ENCODE data around the gene SCUBE2. TPM values are rescaled to one million over a fixed set of nuclear protein-coding genes. Genes with fewer than 3 reads are reported as not detected.
"Not testable (repeated sequence)": the region's sequence is repeated elsewhere in the genome, so short reads cannot be mapped to it uniquely, and the experiment has no call there.

SCUBE2 gene
- polyA plus RNA-seq, 1 of the 3 experiments (the other 2 are of a cell fraction): 0.76 TPM

DNA sequence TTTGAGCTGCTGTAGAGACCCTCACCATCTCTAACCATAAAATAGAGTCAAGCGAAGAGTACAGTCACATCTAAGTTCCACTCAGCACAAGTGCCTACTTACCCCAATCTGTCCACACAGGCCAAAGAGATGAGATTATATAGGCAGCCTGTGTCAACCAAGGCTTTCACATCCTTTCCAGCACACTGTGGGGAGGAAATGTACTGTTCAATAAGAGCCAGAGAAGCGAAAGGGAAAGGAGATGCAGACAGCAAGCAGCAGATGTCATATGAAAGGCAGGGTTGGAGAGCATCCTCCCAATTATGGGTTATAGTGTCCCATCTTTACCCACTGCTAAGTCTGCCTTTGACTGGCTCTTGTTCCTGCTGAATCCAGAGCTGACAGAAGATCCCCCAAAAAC lies 104.0 kb downstream of the SCUBE2 start:
- TF ChIP-seq RFX5 (IDR thresholded peaks at IDR 0.05; ENCODE audit: low read length) (no peak), YY1 (IDR thresholded peaks at IDR 0.05; ENCODE audit: low read depth) (no peak)
- TF ChIP-seq, protein P1, sequence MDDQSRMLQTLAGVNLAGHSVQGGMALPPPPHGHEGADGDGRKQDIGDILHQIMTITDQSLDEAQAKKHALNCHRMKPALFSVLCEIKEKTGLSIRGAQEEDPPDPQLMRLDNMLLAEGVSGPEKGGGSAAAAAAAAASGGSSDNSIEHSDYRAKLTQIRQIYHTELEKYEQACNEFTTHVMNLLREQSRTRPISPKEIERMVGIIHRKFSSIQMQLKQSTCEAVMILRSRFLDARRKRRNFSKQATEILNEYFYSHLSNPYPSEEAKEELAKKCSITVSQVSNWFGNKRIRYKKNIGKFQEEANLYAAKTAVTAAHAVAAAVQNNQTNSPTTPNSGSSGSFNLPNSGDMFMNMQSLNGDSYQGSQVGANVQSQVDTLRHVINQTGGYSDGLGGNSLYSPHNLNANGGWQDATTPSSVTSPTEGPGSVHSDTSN (IDR thresholded peaks at IDR 0.05): no peak
- no peak overlapping the region for H2AFZ ChIP-seq (ENCODE audit: low read depth)
- no peaks in the 10 kb centered on the region for H3K27me3 ChIP-seq (ENCODE audit: insufficient read depth)
- peaks cover 0 to 10% of the 10 kb centered on the region in 2 experiments; a peak in 2 of 4 replicates for H3K4me1 ChIP-seq (ENCODE audit: control insufficient read depth in 1 of 2, insufficient read depth in 2 of 2, low read depth in 1 of 2, low read length in 1 of 2)
- no peaks in the 10 kb centered on the region for H4K20me1 ChIP-seq (ENCODE audit: insufficient read depth)
- ChIA-PET POLR2A (no interaction called here), CTCF (interaction anchor here (1.0 kb wide), 1 partner anchor 28 kb away, joined by 5 read pairs; no protein-coding TSS in a partner anchor)
- H3F3A ChIP-seq (replicated peaks; ENCODE audit: insufficient read depth): peaks cover 15% of the 10 kb centered on the region
- H3K4me3 ChIP-seq (ENCODE audit: low read depth in 2 of 2, low read length in 1 of 2): no peak overlapping the region
- H3K79me2 ChIP-seq (ENCODE audit: insufficient read depth): no peaks in the 10 kb centered on the region
- H3K9me2 ChIP-seq: no peaks in the 10 kb centered on the region
- H3K27ac ChIP-seq (ENCODE audit: low read depth in 2 of 2, low read length in 1 of 2): no peak overlapping the region
- 75% methylated on average over 2 of the region's 2 CpGs for WGBS (ENCODE audit: low lambda C conversion rate)
- H3K4me2 ChIP-seq: no peak overlapping the region
- no peaks in the 10 kb centered on the region for H3K9me3 ChIP-seq
- no peaks in the 10 kb centered on the region for H3K36me3 ChIP-seq (replicated peaks in 1 of 2; ENCODE audit: control insufficient read depth in 1 of 2, insufficient read depth in 2 of 2, low read length in 1 of 2)
- H3K9ac ChIP-seq: no peak overlapping the region
- DNase-seq: no peak

DNA sequence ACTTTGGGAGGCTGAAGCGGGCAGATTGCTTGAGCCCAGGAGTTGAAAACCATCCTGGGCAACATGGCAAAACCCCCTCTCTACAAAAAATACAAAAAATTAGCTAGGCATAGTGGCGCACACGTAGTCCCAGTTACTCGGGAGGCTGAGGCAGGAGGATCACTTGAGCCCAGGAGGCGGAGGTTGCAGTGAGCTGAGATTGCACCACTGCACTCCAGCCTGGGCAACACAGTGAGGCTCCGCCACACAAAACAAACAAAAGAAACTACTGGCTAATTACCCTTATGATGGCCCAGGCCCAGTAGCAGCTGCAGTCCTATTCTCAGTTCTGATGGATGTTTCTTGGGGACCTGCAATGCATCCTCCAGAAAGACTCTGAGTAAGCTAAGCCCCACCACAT lies 104.6 kb downstream of the SCUBE2 start:
- H3K9me2 ChIP-seq; POLR2A ChIA-PET; DNase-seq; H3K4me3 ChIP-seq (ENCODE audit: low read depth in 2 of 2, low read length in 1 of 2); H3K4me2 ChIP-seq; H3K27me3 ChIP-seq (ENCODE audit: insufficient read depth); H3K9ac ChIP-seq; H3K79me2 ChIP-seq (ENCODE audit: insufficient read depth); H4K20me1 ChIP-seq (ENCODE audit: insufficient read depth); H3K36me3 ChIP-seq (replicated peaks in 1 of 2; ENCODE audit: control insufficient read depth in 1 of 2, insufficient read depth in 2 of 2, low read length in 1 of 2); H3K9me3 ChIP-seq; H2AFZ ChIP-seq (ENCODE audit: low read depth); H3K27ac ChIP-seq (ENCODE audit: low read depth in 2 of 2, low read length in 1 of 2): not testable (repeated sequence)
- Histone ChIP-seq H3F3A (replicated peaks; ENCODE audit: insufficient read depth) (peaks cover 15% of the 10 kb centered on the region), H3K4me1 (ENCODE audit: control insufficient read depth in 1 of 2, insufficient read depth in 2 of 2, low read depth in 1 of 2, low read length in 1 of 2) (peaks cover 0 to 10% of the 10 kb centered on the region in 2 experiments; a peak in 2 of 4 replicates)
- WGBS (ENCODE audit: low lambda C conversion rate): 98% methylated on average over 5 of the region's 6 CpGs
- CTCF ChIA-PET: interaction anchor here (0.6 to 1.0 kb wide), 2 partner anchors 27 to 30 kb away, joined by 3 to 5 read pairs; no protein-coding TSS in a partner anchor

DNA sequence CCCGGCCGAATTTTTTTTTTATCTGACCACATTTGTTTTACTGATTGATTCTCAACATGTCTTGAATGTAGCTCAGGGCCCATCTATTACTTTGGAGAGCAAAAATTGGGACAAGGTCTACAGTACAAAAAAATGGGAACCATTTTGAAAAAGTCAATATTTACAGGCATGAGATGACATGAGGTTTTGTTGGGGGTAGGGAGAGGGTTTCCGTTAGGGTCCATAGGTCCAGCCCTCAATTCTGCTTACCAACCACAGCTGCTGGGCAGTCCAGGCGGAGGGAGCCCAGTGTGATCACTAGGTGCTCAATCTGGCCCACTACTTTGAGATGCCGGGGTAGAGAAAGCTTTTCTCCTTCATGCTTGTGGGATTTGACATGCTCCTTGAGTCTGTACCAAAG lies 105.9 kb downstream of the SCUBE2 start:
- Histone ChIP-seq H3K27ac (ENCODE audit: low read depth in 2 of 2, low read length in 1 of 2) (no peak overlapping the region), H3K9me3 (no peaks in the 10 kb centered on the region), H3K9me2 (no peaks in the 10 kb centered on the region), H3K79me2 (ENCODE audit: insufficient read depth) (no peaks in the 10 kb centered on the region), H3K4me3 (ENCODE audit: low read depth in 2 of 2, low read length in 1 of 2) (no peak overlapping the region), H3K4me1 (ENCODE audit: control insufficient read depth in 1 of 2, insufficient read depth in 2 of 2, low read depth in 1 of 2, low read length in 1 of 2) (peaks cover 0 to 10% of the 10 kb centered on the region in 2 experiments; a peak in 2 of 4 replicates), H3K36me3 (replicated peaks in 1 of 2; ENCODE audit: control insufficient read depth in 1 of 2, insufficient read depth in 2 of 2, low read length in 1 of 2) (no peaks in the 10 kb centered on the region), H4K20me1 (ENCODE audit: insufficient read depth) (no peaks in the 10 kb centered on the region), H3F3A (replicated peaks; ENCODE audit: insufficient read depth) (peaks cover 15% of the 10 kb centered on the region), H3K9ac (no peak overlapping the region), H2AFZ (ENCODE audit: low read depth) (no peak overlapping the region), H3K4me2 (no peak overlapping the region), H3K27me3 (ENCODE audit: insufficient read depth) (no peaks in the 10 kb centered on the region)
- DNase-seq: no peak
- POLR2A ChIA-PET: interaction anchor here (0.6 kb wide), 1 partner anchor 245 kb away, joined by 3 read pairs; no protein-coding TSS in a partner anchor
- 92% methylated on average over 5 of the region's 5 CpGs for WGBS (ENCODE audit: low lambda C conversion rate)
- TF ChIP-seq, protein P2, sequence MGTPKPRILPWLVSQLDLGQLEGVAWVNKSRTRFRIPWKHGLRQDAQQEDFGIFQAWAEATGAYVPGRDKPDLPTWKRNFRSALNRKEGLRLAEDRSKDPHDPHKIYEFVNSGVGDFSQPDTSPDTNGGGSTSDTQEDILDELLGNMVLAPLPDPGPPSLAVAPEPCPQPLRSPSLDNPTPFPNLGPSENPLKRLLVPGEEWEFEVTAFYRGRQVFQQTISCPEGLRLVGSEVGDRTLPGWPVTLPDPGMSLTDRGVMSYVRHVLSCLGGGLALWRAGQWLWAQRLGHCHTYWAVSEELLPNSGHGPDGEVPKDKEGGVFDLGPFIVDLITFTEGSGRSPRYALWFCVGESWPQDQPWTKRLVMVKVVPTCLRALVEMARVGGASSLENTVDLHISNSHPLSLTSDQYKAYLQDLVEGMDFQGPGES (IDR thresholded peaks at IDR 0.05; ENCODE audit: low read depth, low read length): no peak
- TF ChIP-seq, protein P3, sequence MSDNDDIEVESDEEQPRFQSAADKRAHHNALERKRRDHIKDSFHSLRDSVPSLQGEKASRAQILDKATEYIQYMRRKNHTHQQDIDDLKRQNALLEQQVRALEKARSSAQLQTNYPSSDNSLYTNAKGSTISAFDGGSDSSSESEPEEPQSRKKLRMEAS (IDR thresholded peaks at IDR 0.05; ENCODE audit: low read depth): no peak
- TF ChIP-seq, protein P4, sequence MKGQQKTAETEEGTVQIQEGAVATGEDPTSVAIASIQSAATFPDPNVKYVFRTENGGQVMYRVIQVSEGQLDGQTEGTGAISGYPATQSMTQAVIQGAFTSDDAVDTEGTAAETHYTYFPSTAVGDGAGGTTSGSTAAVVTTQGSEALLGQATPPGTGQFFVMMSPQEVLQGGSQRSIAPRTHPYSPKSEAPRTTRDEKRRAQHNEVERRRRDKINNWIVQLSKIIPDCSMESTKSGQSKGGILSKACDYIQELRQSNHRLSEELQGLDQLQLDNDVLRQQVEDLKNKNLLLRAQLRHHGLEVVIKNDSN (IDR thresholded peaks at IDR 0.05; ENCODE audit: borderline replicate concordance, low read depth): no peak
- TF ChIP-seq ELF1 (IDR thresholded peaks at IDR 0.05): no peak
- no peak for TF ChIP-seq GATA2 (CRISPR knock-in tag; IDR thresholded peaks at IDR 0.05)
- no peak for TF ChIP-seq NRF1 (IDR thresholded peaks at IDR 0.05; ENCODE audit: low read depth, low read length)
- no peak for TF ChIP-seq RFX5 (IDR thresholded peaks at IDR 0.05; ENCODE audit: low read length)
- no peak for TF ChIP-seq SIN3A (IDR thresholded peaks at IDR 0.05; ENCODE audit: borderline replicate concordance, low read depth, low read length)
- no peak for TF ChIP-seq YY1 (IDR thresholded peaks at IDR 0.05; ENCODE audit: low read depth)
- TF ChIP-seq, protein P5, sequence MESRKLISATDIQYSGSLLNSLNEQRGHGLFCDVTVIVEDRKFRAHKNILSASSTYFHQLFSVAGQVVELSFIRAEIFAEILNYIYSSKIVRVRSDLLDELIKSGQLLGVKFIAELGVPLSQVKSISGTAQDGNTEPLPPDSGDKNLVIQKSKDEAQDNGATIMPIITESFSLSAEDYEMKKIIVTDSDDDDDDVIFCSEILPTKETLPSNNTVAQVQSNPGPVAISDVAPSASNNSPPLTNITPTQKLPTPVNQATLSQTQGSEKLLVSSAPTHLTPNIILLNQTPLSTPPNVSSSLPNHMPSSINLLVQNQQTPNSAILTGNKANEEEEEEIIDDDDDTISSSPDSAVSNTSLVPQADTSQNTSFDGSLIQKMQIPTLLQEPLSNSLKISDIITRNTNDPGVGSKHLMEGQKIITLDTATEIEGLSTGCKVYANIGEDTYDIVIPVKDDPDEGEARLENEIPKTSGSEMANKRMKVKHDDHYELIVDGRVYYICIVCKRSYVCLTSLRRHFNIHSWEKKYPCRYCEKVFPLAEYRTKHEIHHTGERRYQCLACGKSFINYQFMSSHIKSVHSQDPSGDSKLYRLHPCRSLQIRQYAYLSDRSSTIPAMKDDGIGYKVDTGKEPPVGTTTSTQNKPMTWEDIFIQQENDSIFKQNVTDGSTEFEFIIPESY (IDR thresholded peaks at IDR 0.05; ENCODE audit: borderline replicate concordance, low read depth): no peak
- TF ChIP-seq, protein P6, sequence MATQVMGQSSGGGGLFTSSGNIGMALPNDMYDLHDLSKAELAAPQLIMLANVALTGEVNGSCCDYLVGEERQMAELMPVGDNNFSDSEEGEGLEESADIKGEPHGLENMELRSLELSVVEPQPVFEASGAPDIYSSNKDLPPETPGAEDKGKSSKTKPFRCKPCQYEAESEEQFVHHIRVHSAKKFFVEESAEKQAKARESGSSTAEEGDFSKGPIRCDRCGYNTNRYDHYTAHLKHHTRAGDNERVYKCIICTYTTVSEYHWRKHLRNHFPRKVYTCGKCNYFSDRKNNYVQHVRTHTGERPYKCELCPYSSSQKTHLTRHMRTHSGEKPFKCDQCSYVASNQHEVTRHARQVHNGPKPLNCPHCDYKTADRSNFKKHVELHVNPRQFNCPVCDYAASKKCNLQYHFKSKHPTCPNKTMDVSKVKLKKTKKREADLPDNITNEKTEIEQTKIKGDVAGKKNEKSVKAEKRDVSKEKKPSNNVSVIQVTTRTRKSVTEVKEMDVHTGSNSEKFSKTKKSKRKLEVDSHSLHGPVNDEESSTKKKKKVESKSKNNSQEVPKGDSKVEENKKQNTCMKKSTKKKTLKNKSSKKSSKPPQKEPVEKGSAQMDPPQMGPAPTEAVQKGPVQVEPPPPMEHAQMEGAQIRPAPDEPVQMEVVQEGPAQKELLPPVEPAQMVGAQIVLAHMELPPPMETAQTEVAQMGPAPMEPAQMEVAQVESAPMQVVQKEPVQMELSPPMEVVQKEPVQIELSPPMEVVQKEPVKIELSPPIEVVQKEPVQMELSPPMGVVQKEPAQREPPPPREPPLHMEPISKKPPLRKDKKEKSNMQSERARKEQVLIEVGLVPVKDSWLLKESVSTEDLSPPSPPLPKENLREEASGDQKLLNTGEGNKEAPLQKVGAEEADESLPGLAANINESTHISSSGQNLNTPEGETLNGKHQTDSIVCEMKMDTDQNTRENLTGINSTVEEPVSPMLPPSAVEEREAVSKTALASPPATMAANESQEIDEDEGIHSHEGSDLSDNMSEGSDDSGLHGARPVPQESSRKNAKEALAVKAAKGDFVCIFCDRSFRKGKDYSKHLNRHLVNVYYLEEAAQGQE (IDR thresholded peaks at IDR 0.05; ENCODE audit: low read depth, low read length): no peak
- CTCF ChIA-PET: interaction anchor here (1.4 kb wide), 1 partner anchor 152 kb away, joined by 5 read pairs; no protein-coding TSS in a partner anchor

Data from SK-N-SH (cell line).